ENCODE results near the gene TWF2.

TWF2 gene

DNA sequence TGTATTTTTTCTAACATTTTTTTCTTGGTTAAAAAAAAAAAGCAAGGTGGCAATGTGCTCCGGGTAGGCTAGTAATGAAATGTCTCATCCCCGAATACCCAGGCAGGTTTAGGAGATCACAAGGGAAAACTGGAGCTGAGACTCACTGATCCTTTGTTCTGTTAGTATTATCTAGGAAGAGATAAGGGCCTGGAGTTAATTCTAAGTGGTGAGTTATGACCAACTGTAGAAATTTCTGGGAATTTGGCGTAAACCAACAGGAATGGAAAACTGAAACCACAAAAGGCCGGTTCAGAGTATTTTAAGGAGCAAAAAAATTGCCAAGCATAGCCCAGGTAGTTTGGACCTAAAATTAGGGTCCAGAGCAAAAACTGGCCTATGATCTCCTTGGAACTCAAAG, 19.0 kb upstream of the TWF2 start:
- TF ChIP-seq, protein P1, sequence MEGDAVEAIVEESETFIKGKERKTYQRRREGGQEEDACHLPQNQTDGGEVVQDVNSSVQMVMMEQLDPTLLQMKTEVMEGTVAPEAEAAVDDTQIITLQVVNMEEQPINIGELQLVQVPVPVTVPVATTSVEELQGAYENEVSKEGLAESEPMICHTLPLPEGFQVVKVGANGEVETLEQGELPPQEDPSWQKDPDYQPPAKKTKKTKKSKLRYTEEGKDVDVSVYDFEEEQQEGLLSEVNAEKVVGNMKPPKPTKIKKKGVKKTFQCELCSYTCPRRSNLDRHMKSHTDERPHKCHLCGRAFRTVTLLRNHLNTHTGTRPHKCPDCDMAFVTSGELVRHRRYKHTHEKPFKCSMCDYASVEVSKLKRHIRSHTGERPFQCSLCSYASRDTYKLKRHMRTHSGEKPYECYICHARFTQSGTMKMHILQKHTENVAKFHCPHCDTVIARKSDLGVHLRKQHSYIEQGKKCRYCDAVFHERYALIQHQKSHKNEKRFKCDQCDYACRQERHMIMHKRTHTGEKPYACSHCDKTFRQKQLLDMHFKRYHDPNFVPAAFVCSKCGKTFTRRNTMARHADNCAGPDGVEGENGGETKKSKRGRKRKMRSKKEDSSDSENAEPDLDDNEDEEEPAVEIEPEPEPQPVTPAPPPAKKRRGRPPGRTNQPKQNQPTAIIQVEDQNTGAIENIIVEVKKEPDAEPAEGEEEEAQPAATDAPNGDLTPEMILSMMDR (IDR thresholded peaks at IDR 0.05; ENCODE audit: control insufficient read depth, insufficient read depth, low read depth, low read length, missing control alignments), result no peak
- H3K4me3 ChIP-seq (ENCODE audit: control insufficient read depth, low read depth, low read length), result no peak overlapping the region
- no peak for DNase-seq (ENCODE audit: low read depth)

DNA sequence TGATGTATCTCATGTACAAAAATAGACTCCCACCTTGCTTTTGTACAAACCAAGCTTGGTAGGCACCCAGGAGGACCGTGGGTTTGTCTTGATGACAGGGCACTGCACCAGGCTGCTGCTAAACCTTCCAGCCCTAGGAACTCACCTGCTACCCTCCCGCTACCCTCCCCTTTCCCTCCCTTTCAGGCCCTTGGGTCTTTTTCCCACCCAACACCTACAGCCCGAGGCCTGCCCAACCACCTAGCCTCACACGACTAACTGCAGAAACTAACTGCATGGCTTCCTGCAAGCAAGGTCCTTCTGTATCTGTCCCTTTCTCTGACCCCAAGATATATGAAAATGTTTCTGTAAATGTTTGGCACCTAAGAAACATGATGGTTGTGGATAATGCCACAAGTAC, 17.7 kb upstream of the TWF2 start:
- TF ChIP-seq, protein P1 (IDR thresholded peaks at IDR 0.05; ENCODE audit: control insufficient read depth, insufficient read depth, low read depth, low read length, missing control alignments), result no peak
- no peak for DNase-seq (ENCODE audit: low read depth)
- H3K4me3 ChIP-seq (ENCODE audit: control insufficient read depth, low read depth, low read length), result no peak overlapping the region

DNA sequence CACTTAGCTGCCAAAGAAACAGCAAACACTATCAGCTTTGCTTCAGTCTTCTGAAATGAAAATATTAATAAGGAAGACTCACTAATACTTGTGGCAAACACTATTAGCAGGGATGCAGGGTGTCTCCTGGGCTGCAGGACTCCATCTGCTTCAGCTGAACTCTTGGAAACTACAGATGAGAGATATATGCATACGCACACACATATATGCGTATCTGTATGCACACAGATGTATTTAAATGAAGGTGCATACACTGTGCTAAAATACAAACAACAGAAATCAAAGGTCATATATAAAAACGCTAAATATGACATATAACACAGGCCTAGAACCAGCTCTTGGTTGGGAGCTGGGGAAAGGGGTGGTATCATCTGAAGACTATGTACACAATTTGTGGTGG, 17.2 kb upstream of the TWF2 start:
- no peak overlapping the region for H3K4me3 ChIP-seq (ENCODE audit: control insufficient read depth, low read depth, low read length)
- TF ChIP-seq, protein P1 (IDR thresholded peaks at IDR 0.05; ENCODE audit: control insufficient read depth, insufficient read depth, low read depth, low read length, missing control alignments), result no peak
- DNase-seq (ENCODE audit: low read depth), result no peak

DNA sequence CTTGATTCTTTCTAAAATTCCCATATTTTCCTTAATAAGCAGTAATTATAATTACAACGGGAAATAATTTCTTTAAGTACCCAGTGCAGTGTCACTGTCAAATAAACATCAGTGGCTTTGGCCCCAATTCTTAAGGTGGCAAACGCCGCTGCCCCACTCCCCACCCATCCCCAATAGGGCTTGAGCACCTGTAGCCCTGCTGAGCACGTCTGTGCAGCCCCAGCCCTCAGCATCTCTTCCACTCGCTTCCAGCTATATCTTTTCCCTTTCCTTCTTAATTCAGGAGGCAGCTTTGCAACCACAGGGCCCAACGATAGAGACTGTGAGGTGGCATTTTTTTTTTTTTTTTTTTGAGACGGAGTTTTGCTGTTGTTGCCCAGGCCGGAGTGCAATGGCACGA, 15.7 kb upstream of the TWF2 start:
- DNase-seq (ENCODE audit: low read depth), result no peak
- H3K4me3 ChIP-seq (ENCODE audit: control insufficient read depth, low read depth, low read length), result no peak overlapping the region
- TF ChIP-seq, protein P1 (IDR thresholded peaks at IDR 0.05; ENCODE audit: control insufficient read depth, insufficient read depth, low read depth, low read length, missing control alignments), result no peak

DNA sequence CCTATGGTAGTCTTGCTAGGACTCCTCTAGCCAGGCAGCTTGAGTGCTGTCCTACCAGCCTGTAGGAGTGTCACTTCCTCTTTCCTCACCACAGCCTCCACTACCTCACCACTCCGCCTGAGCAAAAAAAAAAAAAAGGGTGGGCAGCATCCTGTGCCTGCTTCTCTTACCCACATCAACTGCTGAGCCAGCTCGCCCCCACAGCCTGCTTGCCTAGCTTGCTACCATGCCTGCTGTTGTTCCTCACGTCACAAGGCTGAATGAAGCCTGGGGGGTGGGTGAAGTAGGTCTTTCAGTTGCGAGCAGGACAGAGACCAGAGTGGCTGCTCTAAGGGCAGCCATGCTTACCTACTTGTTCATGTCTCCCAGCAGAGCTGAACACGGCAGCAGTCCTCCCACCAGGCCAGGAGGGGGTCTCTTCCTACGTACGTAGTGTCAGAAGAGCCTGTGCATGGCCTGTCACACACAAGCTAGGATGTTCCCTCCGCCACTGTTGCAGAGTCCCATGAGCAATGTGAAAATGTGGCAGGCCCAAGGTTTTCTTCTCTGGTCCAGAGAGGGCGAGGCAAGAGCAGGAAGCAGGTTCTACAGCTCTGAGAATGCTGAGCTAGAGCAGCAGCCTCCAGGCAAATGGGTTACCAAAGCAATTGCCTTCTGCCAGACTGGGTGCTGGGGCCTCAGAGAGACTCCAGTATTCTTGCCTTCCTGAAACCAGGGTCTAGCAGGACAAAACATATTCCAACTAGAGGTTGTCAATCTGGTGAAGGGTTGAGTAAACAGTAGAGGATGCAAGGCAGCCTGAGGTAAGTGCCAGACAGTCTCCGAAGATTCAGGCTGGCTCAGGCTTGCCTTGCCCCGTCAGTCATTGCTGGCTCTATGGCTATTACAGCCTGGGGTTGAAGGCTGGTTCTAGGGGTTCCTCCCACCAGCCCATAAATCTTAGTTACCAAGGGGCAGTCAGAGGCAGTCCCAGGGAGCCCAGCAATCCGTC, 14.7 kb upstream of the TWF2 start:
- no peak overlapping the region for H3K4me3 ChIP-seq (ENCODE audit: control insufficient read depth, low read depth, low read length)
- no peak for DNase-seq (ENCODE audit: low read depth)
- TF ChIP-seq, protein P1 (IDR thresholded peaks at IDR 0.05; ENCODE audit: control insufficient read depth, insufficient read depth, low read depth, low read length, missing control alignments), result no peak

DNA sequence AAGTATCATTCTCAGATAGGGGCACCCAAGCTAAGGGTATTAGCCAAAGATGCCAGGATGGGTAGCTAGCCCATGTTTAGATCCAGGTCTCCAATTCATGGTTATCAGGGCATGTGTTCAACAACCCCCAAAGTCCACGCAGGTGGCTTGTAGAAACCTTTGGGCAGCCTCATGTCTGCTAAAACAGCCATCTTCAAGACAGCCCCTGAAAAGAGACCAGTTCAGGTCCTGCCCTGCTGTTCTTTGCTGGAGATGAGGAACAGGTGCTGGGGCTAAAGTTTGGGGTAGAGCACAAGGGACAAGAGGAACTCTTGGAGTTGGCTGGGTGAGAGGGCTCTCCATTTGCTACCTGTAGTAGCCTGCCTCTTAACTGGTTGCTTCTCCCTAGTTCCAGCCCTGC, 11.2 kb upstream of the TWF2 start:
- DNase-seq (ENCODE audit: low read depth), result no peak
- H3K4me3 ChIP-seq (ENCODE audit: control insufficient read depth, low read depth, low read length), result no peak overlapping the region
- TF ChIP-seq, protein P1 (IDR thresholded peaks at IDR 0.05; ENCODE audit: control insufficient read depth, insufficient read depth, low read depth, low read length, missing control alignments), result no peak
